AG09309 (cell line): ENCODE data around the gene TRMT112.

Experiments
- DNase-seq: peaks from one replicate; pipeline ENCODE4 v3.0.0-alpha.2; 2010; ENCODE audit warnings: low read depth
- H3K4me3 ChIP-seq: 2 replicates; pipeline ENCODE4 v1.5.1; 2011; ENCODE audit warnings: mild to moderate bottlenecking, low read depth, low read length, moderate library complexity; ENCODE audit not compliant: control insufficient read depth
- TF ChIP-seq, protein P1 (sequence below): IDR thresholded peaks from 2 replicates; pipeline ENCODE4 v1.5.1; 2011; ENCODE audit warnings: mild to moderate bottlenecking, low read depth, low read length, inconsistent platforms; ENCODE audit not compliant: insufficient read depth, control insufficient read depth; ENCODE audit errors: missing control alignments

The TRMT112 gene

DNA sequence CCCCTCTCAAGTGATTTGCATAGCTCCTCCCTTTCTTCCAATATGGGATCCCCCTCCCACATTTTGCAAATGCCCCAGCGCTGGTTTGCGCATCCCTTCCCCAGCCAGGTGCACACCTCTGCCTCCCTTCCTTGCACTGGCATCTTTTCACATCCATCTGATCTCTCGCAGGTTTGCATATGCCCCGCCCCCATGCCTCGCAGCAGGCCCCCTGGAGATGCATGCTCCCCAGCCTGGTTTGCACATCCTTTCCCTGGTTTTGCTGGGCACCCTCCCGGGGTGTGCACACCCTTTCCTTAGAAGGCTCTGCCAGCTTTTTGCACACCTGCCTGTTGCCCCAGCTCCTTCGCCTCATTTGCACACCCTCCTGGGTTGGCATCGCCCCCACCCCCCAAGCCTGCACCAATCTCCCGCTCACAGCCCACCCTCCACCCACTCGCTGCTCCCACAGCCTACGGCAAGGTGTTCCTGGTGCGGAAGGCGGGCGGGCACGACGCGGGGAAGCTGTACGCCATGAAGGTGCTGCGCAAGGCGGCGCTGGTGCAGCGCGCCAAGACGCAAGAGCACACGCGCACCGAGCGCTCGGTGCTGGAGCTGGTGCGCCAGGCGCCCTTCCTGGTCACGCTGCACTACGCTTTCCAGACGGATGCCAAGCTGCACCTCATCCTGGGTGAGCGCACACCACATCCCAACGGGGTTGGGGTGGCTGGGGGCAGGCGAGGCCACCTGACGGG, 42.5 kb upstream of the TRMT112 start:
- peak overlapping the region; percentile 98 for H3K4me3 ChIP-seq
- TF ChIP-seq, protein P1, sequence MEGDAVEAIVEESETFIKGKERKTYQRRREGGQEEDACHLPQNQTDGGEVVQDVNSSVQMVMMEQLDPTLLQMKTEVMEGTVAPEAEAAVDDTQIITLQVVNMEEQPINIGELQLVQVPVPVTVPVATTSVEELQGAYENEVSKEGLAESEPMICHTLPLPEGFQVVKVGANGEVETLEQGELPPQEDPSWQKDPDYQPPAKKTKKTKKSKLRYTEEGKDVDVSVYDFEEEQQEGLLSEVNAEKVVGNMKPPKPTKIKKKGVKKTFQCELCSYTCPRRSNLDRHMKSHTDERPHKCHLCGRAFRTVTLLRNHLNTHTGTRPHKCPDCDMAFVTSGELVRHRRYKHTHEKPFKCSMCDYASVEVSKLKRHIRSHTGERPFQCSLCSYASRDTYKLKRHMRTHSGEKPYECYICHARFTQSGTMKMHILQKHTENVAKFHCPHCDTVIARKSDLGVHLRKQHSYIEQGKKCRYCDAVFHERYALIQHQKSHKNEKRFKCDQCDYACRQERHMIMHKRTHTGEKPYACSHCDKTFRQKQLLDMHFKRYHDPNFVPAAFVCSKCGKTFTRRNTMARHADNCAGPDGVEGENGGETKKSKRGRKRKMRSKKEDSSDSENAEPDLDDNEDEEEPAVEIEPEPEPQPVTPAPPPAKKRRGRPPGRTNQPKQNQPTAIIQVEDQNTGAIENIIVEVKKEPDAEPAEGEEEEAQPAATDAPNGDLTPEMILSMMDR, result no peak
- DNase-seq, result no peak

DNA sequence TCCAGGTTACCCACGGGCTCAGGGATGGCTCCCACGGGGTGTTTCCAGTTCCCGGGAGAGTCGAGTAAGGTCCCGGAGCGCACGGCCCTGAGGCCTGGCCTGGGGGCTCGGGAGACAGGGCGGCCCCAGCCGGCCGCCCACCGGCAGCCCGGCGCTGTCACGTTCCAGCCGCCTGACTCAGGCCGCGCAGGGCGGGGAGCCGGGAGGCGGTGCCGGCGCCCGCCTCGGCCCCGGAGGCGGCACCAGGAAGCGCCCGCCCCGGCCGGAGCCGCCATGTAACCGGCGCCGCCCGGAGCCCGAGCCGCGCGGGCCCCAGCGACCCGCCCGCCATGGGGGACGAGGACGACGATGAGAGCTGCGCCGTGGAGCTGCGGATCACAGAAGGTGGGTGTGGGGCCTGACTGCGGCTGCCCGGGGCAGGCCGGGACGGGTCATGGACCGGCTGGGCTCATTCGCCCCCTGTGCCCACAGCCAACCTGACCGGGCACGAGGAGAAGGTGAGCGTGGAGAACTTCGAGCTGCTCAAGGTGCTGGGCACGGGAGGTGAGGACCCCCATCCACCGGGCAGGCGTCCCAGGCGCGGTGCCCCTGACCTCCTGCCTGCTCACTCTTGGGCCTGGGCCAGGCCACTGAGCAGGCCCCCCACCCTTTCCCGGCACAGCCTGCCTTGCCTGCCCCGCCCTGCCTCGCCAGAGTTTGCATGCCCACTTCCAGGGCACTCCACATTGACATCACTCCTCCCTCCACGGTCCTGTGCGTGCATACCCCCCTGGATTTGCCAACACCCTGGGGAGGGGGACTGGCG, 41.8 kb upstream of the TRMT112 start, which contains the start of gene RPS6KA4:
TSS of gene RPS6KA4 (plus strand) at position 256 of the 805 bp plus-strand sequence. CDS start at position 330, 74 bp downstream.
- TF ChIP-seq, protein P1, result no peak
- H3K4me3 ChIP-seq, result peak within 1 kb of the TSS; percentile 98
- no peak for DNase-seq

DNA sequence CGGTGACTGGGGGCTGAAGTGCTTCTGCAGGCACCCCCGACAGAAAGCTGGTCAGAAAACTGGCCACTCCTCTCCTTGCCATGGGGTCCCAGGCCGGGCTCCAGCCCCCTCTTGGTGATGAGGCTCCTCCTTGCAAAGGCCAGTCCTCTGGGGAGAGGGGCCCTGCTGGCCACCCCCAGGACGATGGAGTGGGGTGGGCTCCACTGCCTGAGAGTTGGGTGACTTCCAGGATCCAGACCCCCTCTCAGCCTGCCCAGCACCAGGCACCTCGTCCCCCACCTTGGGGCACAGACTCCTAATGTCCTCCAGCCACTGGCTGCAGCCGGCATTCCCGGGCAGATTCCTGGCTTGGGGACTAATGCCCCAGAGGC, 41.2 kb upstream of the TRMT112 start:
- peak overlapping the region; percentile 49 for H3K4me3 ChIP-seq
- TF ChIP-seq, protein P1, result no peak
- no peak for DNase-seq

DNA sequence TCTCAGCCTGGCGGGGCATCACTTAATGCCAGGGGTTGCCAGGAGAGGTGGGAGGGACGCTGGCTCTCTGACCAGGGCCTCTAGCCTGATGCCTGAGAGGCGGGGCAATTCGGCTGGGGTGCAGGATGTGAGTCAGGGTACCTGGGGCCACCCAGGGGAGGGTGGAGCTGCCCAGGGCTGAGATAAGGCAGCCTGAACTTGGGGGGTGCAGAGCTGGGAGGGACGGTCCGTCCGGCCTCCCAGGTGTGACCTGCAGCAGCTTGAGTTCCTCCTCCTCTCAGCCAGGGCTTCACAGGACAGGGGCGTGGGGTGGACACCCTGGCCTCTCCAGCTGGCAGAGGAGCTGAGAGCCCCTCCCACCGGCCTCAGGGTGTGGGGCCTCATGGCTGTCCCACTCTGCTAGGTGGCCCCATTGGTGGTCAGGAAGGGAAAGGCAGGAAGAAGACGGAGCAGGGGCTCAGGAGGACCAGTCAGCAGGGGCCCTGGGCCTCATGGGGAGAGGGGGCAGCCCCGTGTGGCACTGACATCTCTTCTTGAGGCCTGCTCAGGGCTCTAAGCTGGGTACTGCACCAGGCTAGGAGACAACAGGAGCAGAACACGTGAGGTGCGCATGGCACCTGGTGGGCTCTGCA, 40.7 kb upstream of the TRMT112 start:
- TF ChIP-seq, protein P1, result no peak
- H3K4me3 ChIP-seq, result peak overlapping the region; percentile 49; the same call in 1 of the 2 replicates
- no peak for DNase-seq

DNA sequence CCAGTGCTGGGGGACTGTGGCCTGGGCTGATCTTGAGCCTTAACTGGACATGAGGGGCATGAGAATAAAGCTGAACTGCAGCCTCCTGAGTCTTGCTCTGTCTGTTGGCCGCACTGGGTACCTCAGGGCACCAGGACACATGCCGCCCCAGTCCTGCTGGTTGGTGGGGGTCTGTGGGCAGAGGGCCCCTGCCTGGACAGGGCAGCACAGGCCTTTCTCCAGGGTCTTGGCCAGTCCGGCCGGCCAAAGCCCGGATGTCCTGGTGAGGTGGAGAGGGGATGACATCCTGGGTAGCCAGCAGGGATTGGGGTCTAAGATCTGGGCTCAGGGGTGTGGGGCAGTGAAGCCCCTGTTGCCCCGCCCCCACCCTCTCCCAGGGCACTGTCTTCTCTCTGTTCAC, 40.1 kb upstream of the TRMT112 start:
- no peak overlapping the region for H3K4me3 ChIP-seq
- TF ChIP-seq, protein P1, result no peak
- no peak for DNase-seq
